Measurements from ENCODE around the gene GALNT18.

GALNT18 gene

DNA sequence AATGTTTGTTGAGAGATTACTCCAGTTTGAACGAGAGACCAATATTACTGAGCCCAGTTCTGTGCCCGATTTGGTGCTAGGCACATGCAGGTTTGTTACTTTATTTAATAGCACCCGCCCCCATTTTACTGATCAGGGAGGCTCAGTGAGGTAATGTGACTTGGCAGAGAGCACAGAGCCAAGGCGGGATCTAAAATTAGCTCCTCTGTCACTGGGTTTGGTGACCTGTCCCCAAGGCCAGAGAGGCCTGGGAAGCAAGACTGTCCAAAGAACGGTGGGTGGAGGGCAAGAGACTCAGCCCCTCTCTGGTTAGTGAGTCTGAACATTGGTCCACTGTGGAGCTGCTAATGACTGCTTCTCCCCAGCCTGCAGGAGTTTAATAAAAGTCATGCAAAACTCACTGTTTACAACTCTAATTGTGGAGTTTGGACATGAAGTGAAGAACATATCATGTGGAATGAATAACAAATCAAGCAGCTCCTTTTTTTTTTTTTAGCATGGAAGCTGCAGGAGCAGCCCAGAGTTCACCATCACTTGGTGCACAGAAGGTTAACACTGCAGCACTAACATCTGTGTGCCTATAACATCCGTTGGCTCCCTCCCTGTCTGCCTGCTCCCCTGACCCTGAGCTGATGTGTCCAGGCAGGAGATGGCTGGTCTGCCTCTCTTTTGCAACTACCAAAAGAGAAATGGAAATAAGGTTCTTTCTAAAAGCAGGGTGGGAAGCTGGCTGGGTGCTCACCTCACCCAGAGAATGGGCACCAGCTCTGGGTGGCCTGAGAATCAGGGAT lies 307.7 kb downstream of the GALNT18 start:
- DNase-seq (ENCODE audit: low read depth, low spot score) = no peak

- DNase-seq (ENCODE audit: low read depth, low spot score) = no peak
Measured at GRCh38 chr11:11313426-11313825, 308.4 kb downstream of the GALNT18 start.

DNA sequence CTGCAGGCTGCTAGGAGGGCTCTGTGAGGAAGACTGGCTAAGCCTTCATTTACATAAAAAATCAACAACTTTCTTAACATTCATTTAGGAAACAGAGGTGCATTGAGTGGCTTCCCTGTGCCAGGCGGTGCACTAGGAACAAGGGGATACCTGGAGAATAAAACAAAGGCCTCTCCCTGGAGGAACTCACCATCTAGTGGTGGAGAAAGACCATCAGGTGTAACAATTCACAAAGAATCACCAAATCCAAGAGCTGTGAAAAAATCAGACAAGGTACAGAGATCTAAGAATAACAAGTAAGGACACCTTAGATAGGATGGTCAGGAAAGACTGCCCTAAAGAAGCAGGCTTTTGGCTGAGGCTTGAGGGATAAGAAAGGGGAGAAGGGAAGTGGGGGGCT lies 309.1 kb downstream of the GALNT18 start:
- DNase-seq (ENCODE audit: low read depth, low spot score) = no peak

DNA sequence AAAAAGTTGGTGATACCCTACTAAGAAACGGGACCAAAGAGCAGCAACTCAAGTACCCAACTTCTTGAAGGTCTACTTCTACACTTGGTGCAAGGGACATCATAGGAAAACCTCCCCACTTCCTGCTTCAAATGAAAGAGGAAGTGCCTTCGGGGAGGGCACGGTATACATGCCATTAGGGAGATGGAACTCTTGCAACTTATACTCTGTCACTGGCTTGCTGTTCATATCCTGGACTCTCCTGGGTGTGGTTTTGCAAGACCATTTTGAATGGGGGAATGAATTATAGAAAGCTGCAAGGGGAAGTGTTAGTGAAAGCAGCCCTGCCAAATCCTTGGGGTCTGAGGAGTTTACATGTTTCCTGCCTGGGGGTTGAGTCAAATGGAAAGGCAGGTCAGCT lies 310.6 kb downstream of the GALNT18 start:
- no peak for DNase-seq (ENCODE audit: low read depth, low spot score)

- no peak for DNase-seq (ENCODE audit: low read depth, low spot score)
Measured at GRCh38 chr11:11309906-11310305, 311.9 kb downstream of the GALNT18 start.

- DNase-seq (ENCODE audit: low read depth, low spot score) = no peak
Measured at GRCh38 chr11:11308249-11308648, 313.6 kb downstream of the GALNT18 start.

- DNase-seq (ENCODE audit: low read depth, low spot score) = no peak
Measured at GRCh38 chr11:11306855-11307254, 314.9 kb downstream of the GALNT18 start.

- no peak for DNase-seq (ENCODE audit: low read depth, low spot score)
Measured at GRCh38 chr11:11304550-11304949, 317.3 kb downstream of the GALNT18 start.

- no peak for DNase-seq (ENCODE audit: low read depth, low spot score)
Measured at GRCh38 chr11:11302565-11302964, 319.2 kb downstream of the GALNT18 start.

GRCh38 chr11:11301212-11301611 lies 320.6 kb downstream of the GALNT18 start:
- no peak for DNase-seq (ENCODE audit: low read depth, low spot score)

- DNase-seq (ENCODE audit: low read depth, low spot score) = no peak
Measured at GRCh38 chr11:11297578-11297977, 324.2 kb downstream of the GALNT18 start.

DNA sequence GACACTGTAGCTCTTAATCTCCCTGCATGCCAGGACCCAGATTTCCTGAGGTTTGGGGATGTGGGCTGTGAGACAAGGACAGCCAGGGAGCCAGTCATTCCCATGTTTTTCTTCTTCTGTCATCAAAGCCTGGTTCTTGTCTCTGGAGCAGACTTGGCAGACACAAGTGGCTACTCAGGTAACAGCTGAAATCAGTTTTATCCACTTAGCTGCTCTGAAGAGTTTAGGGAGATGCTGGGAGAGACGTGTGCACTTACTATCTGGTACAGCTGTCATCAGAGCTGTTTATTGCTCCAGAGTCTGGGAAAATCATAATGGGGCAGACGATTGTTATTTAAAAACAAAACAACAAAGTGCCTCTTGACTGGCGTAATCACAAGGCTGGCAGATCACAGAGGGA lies 325.4 kb downstream of the GALNT18 start:
- no peak for DNase-seq (ENCODE audit: low read depth, low spot score)

- no peak for DNase-seq (ENCODE audit: low read depth, low spot score)
Measured at GRCh38 chr11:11294551-11294855, 327.3 kb downstream of the GALNT18 start.

DNA sequence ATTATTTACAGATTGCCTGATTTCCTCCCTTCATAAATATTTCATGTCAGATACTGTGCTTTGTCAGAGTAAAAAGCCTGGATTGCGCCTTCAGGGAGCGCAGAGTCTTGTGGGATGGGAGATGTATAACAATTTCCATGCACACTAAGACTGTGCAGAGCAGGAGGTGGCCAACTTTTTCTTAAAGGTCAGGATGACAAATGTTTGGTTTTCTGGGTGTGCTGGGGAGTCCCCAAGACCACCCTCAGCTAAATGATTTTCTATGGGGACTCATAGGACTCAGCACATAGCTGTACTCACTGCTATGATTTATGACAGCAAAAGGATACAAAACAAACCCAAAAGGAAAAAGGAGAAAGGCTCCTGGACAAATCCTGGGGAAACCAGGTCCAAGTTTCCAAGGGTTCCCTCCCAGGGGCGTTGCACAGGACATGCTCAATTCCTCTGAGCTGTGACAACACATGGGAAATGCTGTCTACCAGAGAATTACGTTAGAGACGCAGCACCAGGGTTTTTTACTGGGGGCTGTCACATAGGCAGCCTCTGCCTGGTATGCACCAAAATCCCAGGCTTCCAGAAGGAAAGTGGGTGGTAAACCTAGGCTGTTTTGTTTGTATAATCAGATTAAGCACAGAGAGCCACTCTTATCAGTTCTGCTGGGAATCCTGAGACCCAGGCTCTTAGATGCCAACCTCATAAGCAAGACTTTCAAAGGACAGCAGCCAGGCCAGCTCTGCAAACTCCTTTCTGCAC lies 327.8 kb downstream of the GALNT18 start:
- DNase-seq (ENCODE audit: low read depth, low spot score) = no peak

DNA sequence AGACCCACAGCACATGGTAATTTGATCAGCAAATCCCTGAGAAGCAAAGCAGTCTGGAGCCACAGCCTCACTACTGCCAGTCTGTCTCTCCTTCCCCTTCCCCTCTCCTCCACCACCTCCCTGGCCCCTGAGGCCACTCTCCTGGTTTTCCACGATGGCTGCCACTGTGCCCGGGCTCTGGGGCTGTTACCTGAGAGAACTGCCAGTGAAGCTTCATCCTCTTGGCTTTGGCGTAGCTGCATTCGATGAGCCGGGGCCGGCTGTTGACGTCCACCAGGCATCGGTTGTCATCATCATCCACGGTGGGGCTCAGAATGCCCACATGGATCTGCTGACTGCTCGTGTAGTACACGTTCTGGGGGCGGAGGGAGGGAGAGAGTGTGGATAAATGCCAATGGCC lies 329.0 kb downstream of the GALNT18 start:
- no peak for DNase-seq (ENCODE audit: low read depth, low spot score)

DNA sequence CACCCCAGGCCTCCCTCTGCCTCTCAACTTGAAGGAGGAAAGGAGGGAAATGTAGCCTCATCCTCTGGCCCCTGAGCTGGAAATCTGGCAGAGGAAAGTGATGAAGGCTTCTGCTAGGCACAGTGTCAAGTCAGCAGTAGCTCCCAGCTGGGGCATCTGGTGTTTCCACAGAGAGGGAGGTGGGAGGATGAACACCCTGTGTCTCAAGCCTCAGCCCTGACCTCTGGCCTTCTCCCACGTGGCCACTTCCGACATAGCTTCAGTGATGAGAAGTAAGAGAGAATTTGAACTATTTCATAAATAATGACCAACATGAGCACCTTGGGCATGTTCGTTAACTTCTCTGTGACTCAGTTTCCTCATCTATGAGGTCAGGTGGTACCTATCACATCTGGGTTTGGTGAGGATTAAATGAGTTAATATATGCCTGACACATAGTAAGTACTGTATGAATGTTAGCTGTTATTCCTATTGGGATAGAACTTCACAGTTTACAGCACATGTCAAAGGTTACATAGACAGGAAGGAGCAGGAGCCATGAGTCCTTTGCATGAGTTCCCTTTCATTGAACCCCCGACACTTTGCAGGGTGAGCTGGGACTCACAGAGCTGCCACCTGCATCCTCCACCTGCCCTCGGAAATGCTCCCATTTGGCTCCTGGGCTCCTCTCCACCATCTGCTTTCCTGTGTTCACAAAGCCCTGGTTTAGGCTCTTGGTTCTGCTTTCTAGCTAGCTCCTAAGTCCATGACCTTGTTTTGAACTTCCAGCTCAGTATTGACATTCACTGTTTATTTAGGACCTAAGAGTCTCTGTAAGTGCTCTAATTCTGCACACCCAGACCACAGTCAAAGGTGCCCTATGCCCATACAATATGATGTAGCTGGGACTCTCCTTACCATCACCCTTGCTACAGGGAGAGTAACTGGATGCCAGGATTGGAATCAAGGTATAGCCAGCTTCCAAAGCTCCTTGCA lies 330.5 kb downstream of the GALNT18 start:
- DNase-seq (ENCODE audit: low read depth, low spot score) = no peak

DNA sequence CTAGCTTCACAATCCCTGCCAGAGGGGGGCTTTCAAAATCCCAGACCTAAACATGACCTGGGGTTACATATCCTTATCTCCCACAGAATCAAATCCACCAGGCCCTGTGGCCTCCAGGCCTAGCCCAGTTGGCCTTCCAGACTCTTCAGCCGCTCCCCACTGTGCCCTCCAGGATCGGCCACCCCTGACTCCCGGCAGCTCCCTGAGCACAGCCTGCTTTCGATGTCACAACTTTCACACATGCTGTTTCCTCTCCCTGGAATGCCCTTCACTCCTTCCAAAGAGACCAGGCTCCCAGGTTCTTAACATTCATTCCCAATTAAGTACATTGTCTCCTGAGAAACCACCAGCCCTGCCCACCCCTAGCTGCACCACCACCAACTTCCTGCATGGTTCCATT lies 331.5 kb downstream of the GALNT18 start:
- no peak for DNase-seq (ENCODE audit: low read depth, low spot score)

GRCh38 chr11:11289669-11290068 lies 332.1 kb downstream of the GALNT18 start:
- DNase-seq (ENCODE audit: low read depth, low spot score) = no peak

- no peak for DNase-seq (ENCODE audit: low read depth, low spot score)
Measured at GRCh38 chr11:11288972-11289616, 332.7 kb downstream of the GALNT18 start.

- no peak for DNase-seq (ENCODE audit: low read depth, low spot score)
Measured at GRCh38 chr11:11284481-11284880, 337.3 kb downstream of the GALNT18 start.

DNA sequence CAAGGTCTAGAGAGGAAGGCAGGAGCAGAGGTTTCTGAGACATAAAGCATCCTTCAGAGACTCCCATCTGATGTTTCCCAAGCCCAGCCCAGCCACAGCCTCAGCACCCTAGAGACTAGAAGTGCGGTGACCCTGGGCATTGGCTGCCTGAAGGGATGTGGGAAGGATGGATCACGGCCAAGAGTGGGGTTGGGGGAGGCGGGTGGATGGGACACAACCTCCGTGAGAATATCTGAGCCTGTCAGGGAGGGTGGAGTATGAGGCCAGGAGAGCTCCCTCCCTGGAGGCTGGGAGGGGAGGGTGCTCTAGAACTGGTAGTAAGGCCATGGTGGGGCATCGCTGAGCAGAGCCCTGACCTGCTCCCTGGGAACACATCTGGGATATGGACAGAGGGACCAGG lies 340.2 kb downstream of the GALNT18 start:
- DNase-seq (ENCODE audit: low read depth, low spot score) = no peak

DNA sequence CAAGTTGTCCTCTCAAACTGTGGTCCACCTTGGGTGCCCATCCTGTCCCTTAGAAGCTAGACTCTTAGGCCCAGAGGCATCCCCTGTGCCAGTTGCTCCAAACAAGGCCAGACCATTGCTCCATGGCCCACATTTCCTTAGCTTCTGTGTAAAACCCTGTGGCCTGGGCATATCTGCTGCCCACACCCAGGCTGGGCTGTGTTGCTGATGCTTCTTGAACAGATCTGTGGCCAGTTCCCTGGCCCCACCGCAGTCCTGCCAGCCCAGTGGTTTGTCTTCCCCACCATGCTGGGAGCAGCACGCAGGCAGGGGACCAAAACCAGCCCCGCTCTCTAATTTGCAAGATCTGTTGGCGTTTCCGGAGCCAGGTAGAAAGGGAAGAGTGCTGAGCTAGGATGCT lies 341.0 kb downstream of the GALNT18 start:
- no peak for DNase-seq (ENCODE audit: low read depth, low spot score)
